ENCODE results near the gene GGA1.

DNA sequence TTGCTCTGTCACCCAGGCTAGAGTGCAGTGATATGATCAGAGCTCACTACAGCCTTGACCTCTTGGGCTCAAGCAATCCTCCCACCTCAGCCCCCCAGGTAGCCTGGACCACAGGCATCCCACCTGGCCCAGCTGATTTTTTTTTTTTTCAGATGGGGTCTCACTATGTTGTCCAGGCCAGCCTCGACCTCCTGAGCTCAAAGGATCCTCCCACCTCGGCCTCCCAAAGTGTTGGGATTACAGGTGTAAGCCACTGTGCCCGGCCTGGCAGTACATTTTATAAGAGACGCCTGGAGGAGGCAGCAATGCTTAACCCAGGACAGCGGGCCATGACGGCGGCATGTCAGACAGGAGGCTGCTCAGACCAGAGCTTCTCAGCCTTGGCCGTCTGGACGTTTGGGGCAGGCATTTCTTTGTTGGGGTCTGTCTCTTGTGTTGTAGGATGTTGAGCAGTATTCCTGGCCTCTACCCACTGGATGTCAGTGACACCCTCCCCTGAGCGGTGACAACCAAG is 33.1 kb upstream of the GGA1 start:
- TF ChIP-seq, protein P1, sequence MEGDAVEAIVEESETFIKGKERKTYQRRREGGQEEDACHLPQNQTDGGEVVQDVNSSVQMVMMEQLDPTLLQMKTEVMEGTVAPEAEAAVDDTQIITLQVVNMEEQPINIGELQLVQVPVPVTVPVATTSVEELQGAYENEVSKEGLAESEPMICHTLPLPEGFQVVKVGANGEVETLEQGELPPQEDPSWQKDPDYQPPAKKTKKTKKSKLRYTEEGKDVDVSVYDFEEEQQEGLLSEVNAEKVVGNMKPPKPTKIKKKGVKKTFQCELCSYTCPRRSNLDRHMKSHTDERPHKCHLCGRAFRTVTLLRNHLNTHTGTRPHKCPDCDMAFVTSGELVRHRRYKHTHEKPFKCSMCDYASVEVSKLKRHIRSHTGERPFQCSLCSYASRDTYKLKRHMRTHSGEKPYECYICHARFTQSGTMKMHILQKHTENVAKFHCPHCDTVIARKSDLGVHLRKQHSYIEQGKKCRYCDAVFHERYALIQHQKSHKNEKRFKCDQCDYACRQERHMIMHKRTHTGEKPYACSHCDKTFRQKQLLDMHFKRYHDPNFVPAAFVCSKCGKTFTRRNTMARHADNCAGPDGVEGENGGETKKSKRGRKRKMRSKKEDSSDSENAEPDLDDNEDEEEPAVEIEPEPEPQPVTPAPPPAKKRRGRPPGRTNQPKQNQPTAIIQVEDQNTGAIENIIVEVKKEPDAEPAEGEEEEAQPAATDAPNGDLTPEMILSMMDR (IDR thresholded peaks at IDR 0.05 in 8 of 11, conservative IDR thresholded peaks at IDR 0.05 in 3 of 11) = no peak
- TF ChIP-seq POLR2A (IDR thresholded peaks at IDR 0.05) (no peak), POLR2AphosphoS5 (IDR thresholded peaks at IDR 0.05) (no peak)

Measured in spleen (tissue), 7 donors.